Hepatocyte (in vitro differentiated cells): Measurements from ENCODE around the gene DGCR2.

Experiments used
- EZH2 ChIP-seq: fragments of 200-600 bp; sonication (generic); IDR thresholded peaks from 2 replicates; pipeline ENCODE4 v1.6.1; 2016; ENCODE audit warnings: antibody characterized with exemption, mild to moderate bottlenecking, borderline replicate concordance
- EZH2phosphoT487 ChIP-seq: fragments of 200-600 bp; sonication (generic); IDR thresholded peaks from one replicate; pipeline ENCODE4 v1.6.1; 2018; ENCODE audit warnings: antibody characterized with exemption, mild to moderate bottlenecking, low read depth, moderate library complexity; ENCODE audit not compliant: unreplicated experiment, severe bottlenecking
- TF ChIP-seq, protein P1 (sequence below): fragments of 200-600 bp; sonication (generic); IDR thresholded peaks from 2 replicates; pipeline ENCODE4 v1.5.1; 2016; ENCODE audit warnings: antibody characterized with exemption, mild to moderate bottlenecking; ENCODE audit not compliant: poor library complexity

DNA sequence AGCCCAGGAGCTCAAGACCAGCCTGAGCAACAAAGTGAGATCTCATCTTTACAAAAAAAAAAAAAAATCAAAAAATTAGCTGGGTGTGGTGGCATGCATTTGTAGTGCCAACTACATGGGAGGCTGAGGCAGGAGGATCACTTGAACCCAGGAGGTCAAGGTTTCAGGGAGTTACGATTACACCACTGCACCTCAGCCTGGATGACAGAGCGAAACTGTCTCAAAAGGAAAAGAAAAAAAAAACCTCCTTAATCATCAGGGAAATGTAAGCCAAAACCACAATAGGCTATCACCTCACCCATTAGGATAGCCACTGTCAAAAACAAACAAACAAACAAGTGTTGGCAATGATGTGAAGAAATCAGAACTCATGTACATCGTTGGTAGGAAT lies 13.4 kb downstream of the DGCR2 start:
- TF ChIP-seq, protein P1, sequence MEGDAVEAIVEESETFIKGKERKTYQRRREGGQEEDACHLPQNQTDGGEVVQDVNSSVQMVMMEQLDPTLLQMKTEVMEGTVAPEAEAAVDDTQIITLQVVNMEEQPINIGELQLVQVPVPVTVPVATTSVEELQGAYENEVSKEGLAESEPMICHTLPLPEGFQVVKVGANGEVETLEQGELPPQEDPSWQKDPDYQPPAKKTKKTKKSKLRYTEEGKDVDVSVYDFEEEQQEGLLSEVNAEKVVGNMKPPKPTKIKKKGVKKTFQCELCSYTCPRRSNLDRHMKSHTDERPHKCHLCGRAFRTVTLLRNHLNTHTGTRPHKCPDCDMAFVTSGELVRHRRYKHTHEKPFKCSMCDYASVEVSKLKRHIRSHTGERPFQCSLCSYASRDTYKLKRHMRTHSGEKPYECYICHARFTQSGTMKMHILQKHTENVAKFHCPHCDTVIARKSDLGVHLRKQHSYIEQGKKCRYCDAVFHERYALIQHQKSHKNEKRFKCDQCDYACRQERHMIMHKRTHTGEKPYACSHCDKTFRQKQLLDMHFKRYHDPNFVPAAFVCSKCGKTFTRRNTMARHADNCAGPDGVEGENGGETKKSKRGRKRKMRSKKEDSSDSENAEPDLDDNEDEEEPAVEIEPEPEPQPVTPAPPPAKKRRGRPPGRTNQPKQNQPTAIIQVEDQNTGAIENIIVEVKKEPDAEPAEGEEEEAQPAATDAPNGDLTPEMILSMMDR = no peak
- TF ChIP-seq EZH2 (no peak), EZH2phosphoT487 (no peak)
